CD4-positive, alpha-beta T cell treated with Interleukin-21 for 1 hour (primary cell): Measurements from ENCODE around the gene GAGE10.
A peak's percentile ranks its signal among the peaks of the same experiment; 100 is the strongest.
"Not testable (repeated sequence)": the region's sequence is repeated elsewhere in the genome, so short reads cannot be mapped to it uniquely, and the experiment has no call there.

Experiments used
- DNase-seq: peaks from one replicate; pipeline ENCODE4 v3.0.0-alpha.2; 2020

Gene GAGE10

GRCh38 chrX:49276671-49277534 lies 26.5 kb upstream of the GAGE10 start:
- no peak for DNase-seq

- DNase-seq: no peak
Observed at GRCh38 chrX:49277535-49277830, 26.0 kb upstream of the GAGE10 start.

GRCh38 chrX:49278081-49278480 lies 25.4 kb upstream of the GAGE10 start:
- DNase-seq: no peak

GRCh38 chrX:49282647-49283011 lies 20.8 kb upstream of the GAGE10 start:
- no peak for DNase-seq

GRCh38 chrX:49284212-49284611 lies 19.2 kb upstream of the GAGE10 start:
- DNase-seq: no peak

- DNase-seq: no peak
Observed at GRCh38 chrX:49286136-49286535, 17.3 kb upstream of the GAGE10 start.

- no peak for DNase-seq
Observed at GRCh38 chrX:49286581-49286980, 16.9 kb upstream of the GAGE10 start.

- no peak for DNase-seq
Observed at GRCh38 chrX:49287665-49288064, 15.8 kb upstream of the GAGE10 start.

GRCh38 chrX:49290215-49290614 lies 13.2 kb upstream of the GAGE10 start:
- no peak for DNase-seq

GRCh38 chrX:49291615-49292337 lies 11.7 kb upstream of the GAGE10 start:
- peak; percentile 70 for DNase-seq

GRCh38 chrX:49292400-49293362 lies 10.8 kb upstream of the GAGE10 start:
- DNase-seq: no peak

- not testable (repeated sequence) for DNase-seq
Observed at GRCh38 chrX:49299293-49299692, 4.2 kb upstream of the GAGE10 start.

- no peak for DNase-seq
Observed at GRCh38 chrX:49300703-49301102, 2.7 kb upstream of the GAGE10 start.

GRCh38 chrX:49307775-49308174 lies 4.3 kb downstream of the GAGE10 start:
- not testable (repeated sequence) for DNase-seq

- DNase-seq: peak; percentile 43
Observed at GRCh38 chrX:49308604-49309269, 5.3 kb downstream of the GAGE10 start.

- peak; percentile 24 for DNase-seq
Observed at GRCh38 chrX:49309401-49309981, 6.0 kb downstream of the GAGE10 start.

GRCh38 chrX:49310371-49310770 lies 6.9 kb downstream of the GAGE10 start:
- DNase-seq: no peak

GRCh38 chrX:49312176-49312575 lies 8.7 kb downstream of the GAGE10 start:
- DNase-seq: no peak

GRCh38 chrX:49316085-49316484 lies 12.6 kb downstream of the GAGE10 start:
- no peak for DNase-seq

GRCh38 chrX:49321737-49322136 lies 18.3 kb downstream of the GAGE10 start, which contains the start of gene GAGE12J:
GAGE12J (plus strand) TSS chrX:49322037; CDS start chrX:49323194, 1,157 bp downstream.
- DNase-seq: not testable (repeated sequence)

- not testable (repeated sequence) for DNase-seq
Observed at GRCh38 chrX:49322266-49322665, 18.8 kb downstream of the GAGE10 start.

- not testable (repeated sequence) for DNase-seq
Observed at GRCh38 chrX:49323735-49324134, 20.3 kb downstream of the GAGE10 start.
